K562 (cell line): ENCODE data around the gene ERICH6B. TPM values are rescaled to one million over a fixed set of nuclear protein-coding genes. Genes with fewer than 3 reads are reported as not detected.

ENCODE experiments used
- ATAC-seq: fragments of 200-7000 bp; cut with Tn5 transposase; 3 replicates; pipeline ENCODE4 v1.9.1; 2020; ENCODE audit warnings: moderate library complexity
- BruUV-seq: library from RNA; stranded (reverse); fragments of 400-500 nt; replicated peaks from 2 replicates; lab custom pipeline; 2021; lab: Mats Ljungman, UMichigan
- CTCF ChIA-PET: fragments of 300-600 bp; formaldehyde crosslinking; extraction: SDS; loops from one replicate; lab custom pipeline; 2021; ENCODE audit warnings: low intra/inter-chr PET ratio; lab: Yijun Ruan, JAX
- POLR2A ChIA-PET: fragments of 300-600, 350-650 bp; sonication (Branson Sonifier 250); formaldehyde crosslinking; extraction: SDS; loops from one replicate; lab custom pipeline; 2021; ENCODE audit warnings: antibody characterized with exemption, inconsistent platforms; lab: Yijun Ruan, JAX
- DNase-seq, 4 experiments: peaks; one replicate each; pipeline versions ENCODE4 v3.0.0 to v3.0.0-alpha.2; 2011 to 2018; ENCODE audit warnings: low spot score in 3 of 4, mixed read lengths in 3 of 4; ENCODE audit errors: extremely low read depth in 1 of 4
- FAIRE-seq: peaks from 2 replicates; lab custom pipeline; 2011; peaks lifted over from hg19 to GRCh38; lab: Jason Lieb, UNC
- H2AFZ ChIP-seq: 2 replicates; pipeline ENCODE4 v1.6.0; 2011; ENCODE audit warnings: low read depth, low read length, control low read depth, inconsistent platforms
- H3K27ac ChIP-seq: fragments of 200-600 bp; 3 replicates; pipeline ENCODE4 v1.8.0; 2011; ENCODE audit warnings: low read depth, mild to moderate bottlenecking, control low read depth, inconsistent platforms, low read length, moderate library complexity, mixed read lengths; ENCODE audit errors: extremely low read depth
- H3K27me3 ChIP-seq, 2 experiments: fragments of 300-600 bp in 1 of 2; 2 replicates in 1 of 2; 3 replicates in 1 of 2; pipeline versions ENCODE4 v1.6.0 to v1.8.0; 2011; ENCODE audit warnings: inconsistent platforms in 2 of 2, low read length in 2 of 2, mild to moderate bottlenecking in 1 of 2, mixed read lengths in 1 of 2, moderate library complexity in 1 of 2; ENCODE audit not compliant: control insufficient read depth in 2 of 2, insufficient read depth in 2 of 2
- H3K36me3 ChIP-seq: fragments of 300-600 bp; 3 replicates; pipeline ENCODE4 v1.8.0; 2011; ENCODE audit warnings: mild to moderate bottlenecking, low read length, inconsistent platforms; ENCODE audit not compliant: control insufficient read depth, insufficient read depth
- H3K4me1 ChIP-seq, 2 experiments: fragments of 200-600 bp in 1 of 2; replicated peaks in 1 of 2; 2 replicates in 1 of 2; 3 replicates in 1 of 2; pipeline versions ENCODE4 v1.5.1 to v1.8.0; 2011; ENCODE audit warnings: inconsistent platforms in 2 of 2, low read length in 2 of 2, mild to moderate bottlenecking in 1 of 2, mixed read lengths in 1 of 2, moderate library complexity in 1 of 2; ENCODE audit not compliant: control insufficient read depth in 2 of 2, insufficient read depth in 2 of 2
- H3K4me2 ChIP-seq: 2 replicates; pipeline ENCODE4 v1.6.1; 2011; ENCODE audit warnings: low read length, control low read depth, inconsistent platforms, mixed read lengths; ENCODE audit not compliant: insufficient read depth
- H3K4me3 ChIP-seq: fragments of 200-600 bp; sonication (generic), shearing (Covaris generic); 2 replicates; pipeline ENCODE4 v1.5.1; 2016; ENCODE audit warnings: control low read depth, inconsistent platforms
- H3K79me2 ChIP-seq: fragments of 200-600 bp; 3 replicates; pipeline ENCODE4 v1.8.0; 2011; ENCODE audit warnings: low read length, inconsistent platforms; ENCODE audit not compliant: control insufficient read depth, insufficient read depth
- H3K9ac ChIP-seq, 2 experiments: 2 replicates each; pipeline versions ENCODE4 v1.6.0 to v1.6.1; 2011; ENCODE audit warnings: low read depth in 2 of 2, low read length in 2 of 2, control low read depth in 1 of 2, inconsistent platforms in 1 of 2, mild to moderate bottlenecking in 1 of 2, mixed read lengths in 1 of 2; ENCODE audit not compliant: insufficient read depth in 1 of 2
- H3K9me1 ChIP-seq: one replicate; pipeline ENCODE4 v1.6.0; 2011; ENCODE audit warnings: inconsistent platforms, mild to moderate bottlenecking, low read length, moderate library complexity; ENCODE audit not compliant: control insufficient read depth, insufficient read depth
- H3K9me3 ChIP-seq: replicated peaks from 2 replicates; pipeline ENCODE4 v1.5.1; 2011; ENCODE audit warnings: low read depth, low read length, inconsistent platforms; ENCODE audit not compliant: control insufficient read depth, insufficient read depth
- H4K20me1 ChIP-seq: replicated peaks from 2 replicates; pipeline ENCODE4 v1.6.1; 2011; ENCODE audit warnings: low read length, inconsistent platforms, mixed read lengths; ENCODE audit not compliant: control insufficient read depth, insufficient read depth
- ARID1B ChIP-seq: fragments of 450-650 bp; IDR thresholded peaks from 2 replicates; pipeline ENCODE4 v1.6.1; 2016; ENCODE audit warnings: antibody characterized with exemption, mild to moderate bottlenecking, inconsistent platforms
- BRD9 ChIP-seq: fragments of 450-650 bp; IDR thresholded peaks from 2 replicates; pipeline ENCODE4 v1.6.1; 2018; ENCODE audit warnings: low read depth; ENCODE audit not compliant: partially characterized antibody
- COPS2 ChIP-seq: fragments of 450-650 bp; conservative IDR thresholded peaks from 2 replicates; pipeline ENCODE4 v1.6.1; 2016; ENCODE audit warnings: mild to moderate bottlenecking, moderate library complexity
- DACH1 ChIP-seq: fragments of 450-650 bp; IDR thresholded peaks from 2 replicates; pipeline ENCODE4 v1.6.1; 2018; ENCODE audit not compliant: partially characterized antibody
- DPF2 ChIP-seq: fragments of 450-650 bp; IDR thresholded peaks from 2 replicates; pipeline ENCODE4 v1.6.1; 2016
- ETV1 ChIP-seq: fragments of 450-650 bp; conservative IDR thresholded peaks from 2 replicates; pipeline ENCODE4 v1.6.1; 2016; ENCODE audit warnings: missing genetic modification characterization, control low read depth, low read depth, missing compliant biosample characterization
- FOSL1 ChIP-seq: fragments of 200-800 bp; sonication (Bioruptor generic); conservative IDR thresholded peaks from 2 replicates; pipeline ENCODE4 v1.6.1; 2016; ENCODE audit warnings: missing genetic modification characterization, missing compliant biosample characterization
- HDAC8 ChIP-seq: fragments of 450-650 bp; IDR thresholded peaks from 2 replicates; pipeline ENCODE4 v1.6.1; 2016; ENCODE audit warnings: mild to moderate bottlenecking, missing genetic modification characterization, moderate library complexity, missing compliant biosample characterization
- KDM1A ChIP-seq, 2 experiments: fragments of 450-650 bp; IDR thresholded peaks; 2 replicates each; pipeline ENCODE4 v1.6.1; 2016; ENCODE audit warnings: mild to moderate bottlenecking in 2 of 2
- MCM7 ChIP-seq, 2 experiments: fragments of 450-650 bp; IDR thresholded peaks; 2 replicates each; pipeline ENCODE4 v1.6.1; 2016 to 2018
- MNT ChIP-seq, 2 experiments: fragments of 450-650 bp; conservative IDR thresholded peaks; 2 replicates each; pipeline ENCODE4 v1.6.1; 2017; ENCODE audit warnings: mild to moderate bottlenecking in 2 of 2, moderate library complexity in 2 of 2
- SNAPC5 ChIP-seq: fragments of 250-450 bp; sonication (Bioruptor Pico); IDR thresholded peaks from 2 replicates; pipeline ENCODE4 v1.8.0; 2021; ENCODE audit warnings: moderate library complexity, mild to moderate bottlenecking, inconsistent platforms
- SREBF1 ChIP-seq: fragments of 150-350 bp; IDR thresholded peaks from 2 replicates; pipeline ENCODE4 v1.6.1; 2014; ENCODE audit warnings: antibody characterized with exemption, low read depth, low read length, borderline replicate concordance
- SRF ChIP-seq, 2 experiments: fragments of 250-450, 450-650 bp in 1 of 2; sonication (Bioruptor Pico) in 1 of 2; sonication (generic) in 1 of 2; formaldehyde crosslinking; IDR thresholded peaks; 2 replicates each; pipeline versions ENCODE4 v1.5.0 to v1.5.1; 2020 to 2022; ENCODE audit warnings: mild to moderate bottlenecking in 1 of 2, missing genetic modification reagents in 1 of 2
- STAT5A ChIP-seq: IDR thresholded peaks from 2 replicates; pipeline ENCODE4 v1.6.1; 2012; ENCODE audit warnings: low read length, inconsistent platforms, borderline replicate concordance
- ZNF217 ChIP-seq: sonication (generic); formaldehyde crosslinking; IDR thresholded peaks from 2 replicates; pipeline ENCODE4 v1.8.0; 2022; ENCODE audit warnings: mild to moderate bottlenecking, missing genetic modification reagents
- ZNF277 ChIP-seq: fragments of 250-450 bp; sonication (Bioruptor Pico); IDR thresholded peaks from 2 replicates; pipeline ENCODE4 v1.8.0; 2022; ENCODE audit warnings: inconsistent platforms, mild to moderate bottlenecking, moderate library complexity, borderline replicate concordance
- ZNF311 ChIP-seq: fragments of 250-450 bp; sonication (Bioruptor Pico); IDR thresholded peaks from 2 replicates; pipeline ENCODE4 v1.4.0; 2020; ENCODE audit warnings: mild to moderate bottlenecking, moderate library complexity
- ZNF584 ChIP-seq: fragments of 200-800 bp; sonication (Bioruptor generic); IDR thresholded peaks from 2 replicates; pipeline ENCODE4 v1.6.1; 2016; ENCODE audit warnings: low read depth, mild to moderate bottlenecking, missing genetic modification characterization, missing compliant biosample characterization
- WGBS: fragments of 100-300 bp; shearing (Covaris generic); methylation state at CpG from one replicate; pipeline ENCODE4 v1.1.6; 2016; ENCODE audit warnings: low coverage, mixed read lengths; ENCODE audit not compliant: insufficient coverage; ENCODE audit errors: missing lambda C conversion rate; 5-methylcytosine and 5-hydroxymethylcytosine counted together
- in situ Hi-C: fragments of 300-500 bp; cut with MboI; formaldehyde crosslinking; loops from 4 replicates; pipeline ENCODE4 v1.15.0; 2018; ENCODE audit warnings: inconsistent platforms, mixed read lengths
- intact Hi-C: fragments of 100-400 bp; cut with micrococcal nuclease; formaldehyde crosslinking; loops from 2 replicates; pipeline ENCODE4 v1.14.2; 2022
- polyA plus RNA-seq, 8 experiments: library from polyadenylated mRNA; depleted of rRNA in 4 of 8; stranded (reverse) in 5 of 8; unstranded in 3 of 8; fragments of >200 nt; fragmentation: Nextera tagmentation in 2 of 8; fragmentation: Illumina TruSeq in 1 of 8; extraction: Ambion mirVana in 2 of 8; extraction: Trizol in 1 of 8; gene quantifications; 2 replicates each; pipeline versions ENCODE4 v1.2.1 to v1.2.3, GENCODE V29; 2011 to 2014; ENCODE audit warnings: inconsistent platforms in 1 of 8, missing spikeins in 1 of 8
- total RNA-seq, 7 experiments: library from RNA; depleted of rRNA in 6 of 7; stranded (reverse); fragments of >200 nt in 6 of 7; fragmentation: Illumina TruSeq in 2 of 7; extraction: Trizol in 2 of 7; gene quantifications; 2 replicates each; pipeline versions ENCODE4 v1.2.1 to v1.2.3, GENCODE V29; 2011 to 2021; ENCODE audit warnings: low replicate concordance in 1 of 7
- TF ChIP-seq, protein P1 (sequence below): sonication (generic); formaldehyde crosslinking; IDR thresholded peaks from 2 replicates; pipeline ENCODE4 v1.5.0; 2020; ENCODE audit warnings: missing genetic modification reagents

The ERICH6B gene
- total and polyA plus RNA-seq, 9 of the 15 experiments (the other 6 are each of a cell fraction or from before 2014, with no cell fraction given) = not detected

- no peak overlapping the region for H3K4me3 ChIP-seq
- H3K27ac ChIP-seq = no peak overlapping the region
- in situ Hi-C loops (no loop called here), intact Hi-C loops (loop anchor here (10.0 kb wide), 1 partner anchor 697 kb away; no protein-coding TSS in a partner anchor)
- BruUV-seq = no TSS peak
- 0% methylated on average over 1 of the region's 1 CpG for whole genome bisulfite sequencing
- TF ChIP-seq KDM1A (IDR thresholded peaks at IDR 0.05) = no peak
- TF ChIP-seq, protein P1, sequence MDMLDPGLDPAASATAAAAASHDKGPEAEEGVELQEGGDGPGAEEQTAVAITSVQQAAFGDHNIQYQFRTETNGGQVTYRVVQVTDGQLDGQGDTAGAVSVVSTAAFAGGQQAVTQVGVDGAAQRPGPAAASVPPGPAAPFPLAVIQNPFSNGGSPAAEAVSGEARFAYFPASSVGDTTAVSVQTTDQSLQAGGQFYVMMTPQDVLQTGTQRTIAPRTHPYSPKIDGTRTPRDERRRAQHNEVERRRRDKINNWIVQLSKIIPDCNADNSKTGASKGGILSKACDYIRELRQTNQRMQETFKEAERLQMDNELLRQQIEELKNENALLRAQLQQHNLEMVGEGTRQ = no peak
- TF ChIP-seq ETV1 = no peak
- TF ChIP-seq DPF2 = no peak
- TF ChIP-seq FOSL1 = no peak
- TF ChIP-seq ZNF217 (CRISPR knock-in tag) = no peak
- no peak for TF ChIP-seq COPS2
- TF ChIP-seq SNAPC5 (CRISPR knock-in tag) = no peak
- no peak for TF ChIP-seq MNT (conservative IDR thresholded peaks at IDR 0.05)
- TF ChIP-seq HDAC8 (tag) = no peak
- no peak for TF ChIP-seq ZNF277 (CRISPR knock-in tag)
- no peak for TF ChIP-seq SRF (CRISPR knock-in tag; IDR thresholded peaks at IDR 0.05)
- TF ChIP-seq SREBF1 = no peak
- no peak for TF ChIP-seq ARID1B
- no peak for TF ChIP-seq DACH1
- TF ChIP-seq ZNF584 = no peak
- TF ChIP-seq ZNF311 = no peak
- no peak for TF ChIP-seq BRD9
- TF ChIP-seq MCM7 (IDR thresholded peaks at IDR 0.05) = no peak
- no peak for TF ChIP-seq STAT5A
- H2AFZ ChIP-seq = no peak overlapping the region
- H3K4me2 ChIP-seq = no peak overlapping the region
- no peak overlapping the region for H3K9ac ChIP-seq
- H3K27me3 ChIP-seq = peaks cover 0 to 2% of the 10 kb centered on the region in 2 experiments; a peak in 2 of 5 replicates
- H3K9me1 ChIP-seq = no peaks in the 10 kb centered on the region
- ChIA-PET CTCF (no interaction called here), POLR2A (no interaction called here)
- H3K36me3 ChIP-seq = no peaks in the 10 kb centered on the region
- DNase-seq (no peak), FAIRE-seq (no peak), ATAC-seq (no peak)
- H4K20me1 ChIP-seq = no peaks in the 10 kb centered on the region
- no peaks in the 10 kb centered on the region for H3K9me3 ChIP-seq
- H3K79me2 ChIP-seq = no peaks in the 10 kb centered on the region
- H3K4me1 ChIP-seq = no peaks in the 10 kb centered on the region
These were observed 12.1 kb upstream of the ERICH6B start for GRCh38 chr13:45627656-45628055.
